ENCODE results near the gene CCL8.

DNA sequence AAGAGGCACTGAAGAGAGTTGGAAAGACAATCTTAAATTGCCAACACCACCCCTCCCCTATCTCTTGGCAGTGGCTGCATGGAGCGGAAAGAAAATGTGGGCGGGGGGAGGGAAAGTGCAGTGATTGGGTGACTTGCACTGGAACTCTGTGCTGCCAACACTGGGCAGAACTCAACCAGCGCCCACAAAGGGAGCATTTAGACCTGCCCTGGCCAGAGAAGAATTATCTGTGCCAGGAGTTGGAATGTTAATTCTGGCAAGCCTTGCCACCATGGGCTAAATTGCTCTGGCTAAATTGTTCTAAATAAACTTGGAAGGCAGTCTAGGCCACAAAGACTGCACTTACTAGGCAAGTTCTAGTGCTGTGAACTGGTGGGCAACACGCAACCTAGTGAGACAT, 30.5 kb downstream of the CCL8 start:
- TF ChIP-seq, protein P1, sequence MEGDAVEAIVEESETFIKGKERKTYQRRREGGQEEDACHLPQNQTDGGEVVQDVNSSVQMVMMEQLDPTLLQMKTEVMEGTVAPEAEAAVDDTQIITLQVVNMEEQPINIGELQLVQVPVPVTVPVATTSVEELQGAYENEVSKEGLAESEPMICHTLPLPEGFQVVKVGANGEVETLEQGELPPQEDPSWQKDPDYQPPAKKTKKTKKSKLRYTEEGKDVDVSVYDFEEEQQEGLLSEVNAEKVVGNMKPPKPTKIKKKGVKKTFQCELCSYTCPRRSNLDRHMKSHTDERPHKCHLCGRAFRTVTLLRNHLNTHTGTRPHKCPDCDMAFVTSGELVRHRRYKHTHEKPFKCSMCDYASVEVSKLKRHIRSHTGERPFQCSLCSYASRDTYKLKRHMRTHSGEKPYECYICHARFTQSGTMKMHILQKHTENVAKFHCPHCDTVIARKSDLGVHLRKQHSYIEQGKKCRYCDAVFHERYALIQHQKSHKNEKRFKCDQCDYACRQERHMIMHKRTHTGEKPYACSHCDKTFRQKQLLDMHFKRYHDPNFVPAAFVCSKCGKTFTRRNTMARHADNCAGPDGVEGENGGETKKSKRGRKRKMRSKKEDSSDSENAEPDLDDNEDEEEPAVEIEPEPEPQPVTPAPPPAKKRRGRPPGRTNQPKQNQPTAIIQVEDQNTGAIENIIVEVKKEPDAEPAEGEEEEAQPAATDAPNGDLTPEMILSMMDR (IDR thresholded peaks at IDR 0.05): no peak
- no peak for TF ChIP-seq POLR2A (IDR thresholded peaks at IDR 0.05)

Measured in Peyer's patch (tissue), 4 donors.